ENCODE results near the gene TSFM.

DNA sequence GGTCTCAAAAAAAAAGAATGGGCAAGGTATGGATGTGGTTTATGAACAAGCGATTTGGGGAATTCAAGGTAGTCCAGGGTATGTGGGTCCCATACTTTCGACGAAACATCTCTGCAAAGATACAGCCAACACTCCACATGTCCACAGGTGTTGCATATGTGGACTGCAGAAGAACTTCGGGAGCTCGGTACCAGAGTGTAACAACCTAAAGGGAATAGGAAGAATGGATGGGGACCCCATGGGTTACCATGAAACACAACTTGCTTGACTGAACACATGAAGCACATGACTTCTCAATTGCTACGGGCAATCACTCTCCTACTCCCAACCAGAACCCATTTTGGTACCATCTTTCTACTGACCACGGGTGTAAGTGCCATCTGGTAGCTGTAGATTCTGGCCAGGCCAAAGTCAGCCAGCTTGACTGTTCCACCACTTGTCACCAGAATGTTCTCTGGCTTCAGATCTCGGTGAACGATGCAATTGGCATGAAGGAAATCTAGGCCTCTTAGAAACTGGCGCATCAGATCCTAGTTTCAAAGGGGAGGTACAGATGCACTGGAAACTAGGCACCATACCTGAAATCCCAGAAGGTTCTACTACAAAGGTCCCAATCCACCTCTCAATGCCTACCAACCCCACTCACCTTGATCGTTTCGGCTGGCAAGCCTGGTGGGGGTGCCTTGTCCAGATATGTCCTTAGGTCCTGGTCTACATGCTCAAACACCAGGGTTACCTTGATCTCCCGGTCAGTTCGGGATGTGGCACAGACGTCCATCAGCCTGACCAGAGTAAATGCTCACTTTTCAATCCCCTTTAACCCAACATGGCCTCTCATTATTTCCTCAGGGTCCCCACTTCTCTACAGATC is 31.8 kb upstream of the TSFM start:
- TF ChIP-seq, protein P1, sequence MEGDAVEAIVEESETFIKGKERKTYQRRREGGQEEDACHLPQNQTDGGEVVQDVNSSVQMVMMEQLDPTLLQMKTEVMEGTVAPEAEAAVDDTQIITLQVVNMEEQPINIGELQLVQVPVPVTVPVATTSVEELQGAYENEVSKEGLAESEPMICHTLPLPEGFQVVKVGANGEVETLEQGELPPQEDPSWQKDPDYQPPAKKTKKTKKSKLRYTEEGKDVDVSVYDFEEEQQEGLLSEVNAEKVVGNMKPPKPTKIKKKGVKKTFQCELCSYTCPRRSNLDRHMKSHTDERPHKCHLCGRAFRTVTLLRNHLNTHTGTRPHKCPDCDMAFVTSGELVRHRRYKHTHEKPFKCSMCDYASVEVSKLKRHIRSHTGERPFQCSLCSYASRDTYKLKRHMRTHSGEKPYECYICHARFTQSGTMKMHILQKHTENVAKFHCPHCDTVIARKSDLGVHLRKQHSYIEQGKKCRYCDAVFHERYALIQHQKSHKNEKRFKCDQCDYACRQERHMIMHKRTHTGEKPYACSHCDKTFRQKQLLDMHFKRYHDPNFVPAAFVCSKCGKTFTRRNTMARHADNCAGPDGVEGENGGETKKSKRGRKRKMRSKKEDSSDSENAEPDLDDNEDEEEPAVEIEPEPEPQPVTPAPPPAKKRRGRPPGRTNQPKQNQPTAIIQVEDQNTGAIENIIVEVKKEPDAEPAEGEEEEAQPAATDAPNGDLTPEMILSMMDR (IDR thresholded peaks at IDR 0.05; ENCODE audit: insufficient read depth, low read length), result no peak
- no peak; the same call in 1 of the 2 replicates for TF ChIP-seq POLR2AphosphoS5 (IDR thresholded peaks at IDR 0.05; ENCODE audit: low read depth)
- TF ChIP-seq SPI1 (IDR thresholded peaks at IDR 0.05; ENCODE audit: borderline replicate concordance, low read depth), result no peak
